Stomach (tissue), 9 donors: ENCODE measurements around the gene C9orf153. TPM values are rescaled to one million over a fixed set of nuclear protein-coding genes. Genes with fewer than 3 reads are reported as not detected.

Experiments used
- DNase-seq, 2 donors: peaks; one replicate each; pipeline versions ENCODE4 v3.0.0 to v3.0.0-alpha.2; 2013 to 2019
- H3K27ac ChIP-seq, 5 donors: fragments of 200-600 bp in 4 of 5; sonication (generic) in 4 of 5; one replicate each; pipeline ENCODE4 v1.5.1; 2013 to 2019; ENCODE audit warnings: mild to moderate bottlenecking in 1 of 5, moderate library complexity in 1 of 5
- H3K27me3 ChIP-seq, 3 donors: fragments of 200-600 bp; sonication (generic); one replicate each; pipeline ENCODE4 v1.5.1; 2017 to 2019; ENCODE audit warnings: mixed run types in 1 of 3
- H3K36me3 ChIP-seq, 4 donors: fragments of 200-600 bp; sonication (generic); 1 replicate in 3 of 4; 2 replicates in 1 of 4; pipeline ENCODE4 v1.5.1; 2016 to 2019
- H3K4me1 ChIP-seq, 4 donors: fragments of 200-600 bp; sonication (generic); one replicate each; pipeline ENCODE4 v1.5.1; 2016 to 2019
- H3K4me3 ChIP-seq, 4 donors: fragments of 200-600 bp; sonication (generic) in 3 of 4; one replicate each; pipeline ENCODE4 v1.5.1; 2016 to 2019; ENCODE audit warnings: mild to moderate bottlenecking in 1 of 4
- H3K9me3 ChIP-seq, 4 donors: fragments of 200-600 bp; sonication (generic); one replicate each; pipeline ENCODE4 v1.5.1; 2016 to 2019
- EP300 ChIP-seq: sonication (generic); formaldehyde crosslinking; IDR thresholded peaks from one replicate; pipeline ENCODE4 v1.6.1; 2017; ENCODE audit warnings: antibody characterized with exemption
- POLR2A ChIP-seq, 4 donors: fragments of 450-650 bp; IDR thresholded peaks; one replicate each; pipeline ENCODE4 v1.6.1; 2016; ENCODE audit warnings: antibody characterized with exemption in 4 of 4, control low read depth in 2 of 4, mild to moderate bottlenecking in 1 of 4, moderate library complexity in 1 of 4
- POLR2AphosphoS5 ChIP-seq, 3 donors: sonication (generic); formaldehyde crosslinking; IDR thresholded peaks; one replicate each; pipeline ENCODE4 v1.6.1; 2016; ENCODE audit warnings: antibody characterized with exemption in 3 of 3
- WGBS, 5 donors: extraction: QIAGEN DNeasy Blood & Tissue Kit in 3 of 5; methylation state at CpG; one replicate each; pipeline versions ENCODE4 v1.1.5 to v1.1.7; 2013 to 2018; 5-methylcytosine and 5-hydroxymethylcytosine counted together
- intact Hi-C: fragments of 100-400 bp; cut with DNase I; formaldehyde crosslinking; loops from one replicate; pipeline ENCODE4 v1.15.1; 2023; ENCODE audit warnings: low total_unique reads
- polyA plus RNA-seq, 3 donors: library from polyadenylated mRNA; stranded (reverse); fragments of 200-250 nt; gene quantifications; one replicate each; pipeline ENCODE4 v1.2.3, GENCODE V29; 2013
- total RNA-seq, 5 donors: library from RNA; depleted of rRNA; stranded (reverse); fragments of >200 nt; gene quantifications; one replicate each; pipeline versions ENCODE4 v1.1.0 to v1.2.3, GENCODE V29; 2014 to 2016
- TF ChIP-seq, protein P1 (sequence below), 7 experiments: fragments of 450-650 bp in 4 of 7; fragments of 200-600 bp in 3 of 7; sonication (generic) in 3 of 7; IDR thresholded peaks; one replicate each; pipeline ENCODE4 v1.5.1; 2016 to 2019; ENCODE audit warnings: antibody characterized with exemption in 7 of 7, control low read depth in 2 of 7, mild to moderate bottlenecking in 1 of 7
- donor health status: healthy with polysubstance abuse.
- donor health status: Bipolar disorder and iron deficiency.
- donor health status: healthy.

The C9orf153 gene
- total and polyA plus RNA-seq, 8 donors, result 0.92 TPM; not detected in 7

DNA sequence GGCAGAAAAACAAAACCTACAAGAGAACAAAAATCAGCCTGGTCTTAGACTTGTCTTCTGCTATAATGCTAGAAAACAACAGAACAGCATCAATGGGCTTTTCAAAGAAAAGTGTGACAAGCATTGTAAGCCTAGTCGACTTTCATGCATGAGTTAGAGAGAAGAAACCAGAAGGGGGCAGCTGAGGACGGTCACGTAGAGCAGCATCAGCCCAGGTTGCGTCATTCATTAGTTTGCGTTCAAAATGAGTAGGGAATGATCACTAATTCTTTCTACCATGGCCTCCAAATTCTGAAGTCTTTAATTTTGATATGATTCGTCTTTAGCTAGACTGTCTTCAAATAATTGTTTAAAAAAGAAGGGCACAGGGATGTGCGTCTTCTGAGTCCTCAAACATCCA is 27.6 kb upstream of the C9orf153 start:
- Histone ChIP-seq H3K27ac (no peak overlapping the region), H3K9me3 (no peaks in the 10 kb centered on the region), H3K4me1 (peaks cover 5 to 9% (median 6%) of the 10 kb centered on the region in 4 donors), H3K4me3 (no peak overlapping the region), H3K36me3 (peaks cover 12 to 36% (median 25%) of the 10 kb centered on the region in 4 donors), H3K27me3 (no peaks in the 10 kb centered on the region)
- DNase-seq, result peak in 1 of 2 donors; percentile 65
- intact Hi-C loops, result no loop called here
- TF ChIP-seq, protein P1, sequence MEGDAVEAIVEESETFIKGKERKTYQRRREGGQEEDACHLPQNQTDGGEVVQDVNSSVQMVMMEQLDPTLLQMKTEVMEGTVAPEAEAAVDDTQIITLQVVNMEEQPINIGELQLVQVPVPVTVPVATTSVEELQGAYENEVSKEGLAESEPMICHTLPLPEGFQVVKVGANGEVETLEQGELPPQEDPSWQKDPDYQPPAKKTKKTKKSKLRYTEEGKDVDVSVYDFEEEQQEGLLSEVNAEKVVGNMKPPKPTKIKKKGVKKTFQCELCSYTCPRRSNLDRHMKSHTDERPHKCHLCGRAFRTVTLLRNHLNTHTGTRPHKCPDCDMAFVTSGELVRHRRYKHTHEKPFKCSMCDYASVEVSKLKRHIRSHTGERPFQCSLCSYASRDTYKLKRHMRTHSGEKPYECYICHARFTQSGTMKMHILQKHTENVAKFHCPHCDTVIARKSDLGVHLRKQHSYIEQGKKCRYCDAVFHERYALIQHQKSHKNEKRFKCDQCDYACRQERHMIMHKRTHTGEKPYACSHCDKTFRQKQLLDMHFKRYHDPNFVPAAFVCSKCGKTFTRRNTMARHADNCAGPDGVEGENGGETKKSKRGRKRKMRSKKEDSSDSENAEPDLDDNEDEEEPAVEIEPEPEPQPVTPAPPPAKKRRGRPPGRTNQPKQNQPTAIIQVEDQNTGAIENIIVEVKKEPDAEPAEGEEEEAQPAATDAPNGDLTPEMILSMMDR (IDR thresholded peaks at IDR 0.05), result no peak
- no peak for TF ChIP-seq EP300
- TF ChIP-seq POLR2AphosphoS5 (IDR thresholded peaks at IDR 0.05), result no peak
- TF ChIP-seq POLR2A (IDR thresholded peaks at IDR 0.05), result no peak
- 55 to 75% (median 66%) methylated on average over 7 of the region's 7 CpGs for WGBS, 5 donors

DNA sequence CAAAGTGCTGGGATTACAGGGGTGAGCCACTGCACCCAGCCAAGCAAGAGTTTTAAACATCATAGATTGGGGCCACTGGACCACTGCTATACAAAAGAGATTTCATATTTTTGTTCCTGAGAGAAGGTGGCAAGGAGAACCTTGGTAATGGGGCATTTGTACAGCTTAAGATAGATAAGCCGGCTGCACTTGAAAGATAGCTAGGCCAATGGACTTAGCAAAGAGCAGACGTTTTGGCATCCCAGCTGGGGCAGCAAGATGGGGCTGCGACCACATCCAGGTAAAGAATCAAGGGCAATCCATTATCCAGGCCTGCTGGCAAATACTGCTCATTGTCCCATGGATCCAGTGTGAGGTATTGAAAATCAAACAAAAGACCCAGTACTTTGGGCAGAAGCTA is 26.8 kb upstream of the C9orf153 start:
- intact Hi-C loops, result no loop called here
- no peak for DNase-seq
- Histone ChIP-seq H3K4me1 (peaks cover 5 to 12% (median 8%) of the 10 kb centered on the region in 4 donors), H3K9me3 (no peaks in the 10 kb centered on the region), H3K36me3 (peaks cover 12 to 29% (median 21%) of the 10 kb centered on the region in 4 donors), H3K4me3 (no peak overlapping the region), H3K27ac (no peak overlapping the region), H3K27me3 (no peaks in the 10 kb centered on the region)
- TF ChIP-seq POLR2AphosphoS5 (IDR thresholded peaks at IDR 0.05) (no peak), POLR2A (IDR thresholded peaks at IDR 0.05) (no peak), EP300 (no peak)
- TF ChIP-seq, protein P1 (IDR thresholded peaks at IDR 0.05), result no peak
- WGBS, 5 donors, result 40 to 67% (median 45%) methylated on average over 3 of the region's 3 CpGs

DNA sequence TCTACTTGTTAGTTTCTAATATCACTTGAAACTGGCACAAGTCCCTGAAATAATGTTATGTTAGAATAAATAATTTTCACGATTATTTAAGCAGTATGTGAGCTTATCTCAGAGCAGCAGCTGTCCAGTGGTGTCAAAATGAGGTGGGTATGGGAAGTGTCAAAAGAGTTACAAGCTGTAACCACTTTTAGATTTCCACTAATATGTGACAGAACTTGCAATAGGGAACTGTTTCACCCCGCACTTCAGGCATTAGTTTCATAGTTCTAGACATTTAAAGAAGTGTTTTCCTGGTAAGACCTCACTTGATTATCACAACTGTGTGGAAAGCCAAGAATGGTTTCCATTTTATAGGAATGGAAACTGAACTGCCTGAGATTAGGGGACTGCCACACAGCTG is 25.8 kb upstream of the C9orf153 start:
- intact Hi-C loops, result no loop called here
- no peak for DNase-seq
- no peaks in the 10 kb centered on the region for H3K27me3 ChIP-seq
- no peak for TF ChIP-seq POLR2AphosphoS5 (IDR thresholded peaks at IDR 0.05)
- TF ChIP-seq, protein P1 (IDR thresholded peaks at IDR 0.05), result no peak
- TF ChIP-seq EP300, result no peak
- no peak for TF ChIP-seq POLR2A (IDR thresholded peaks at IDR 0.05)
- 43 to 54% (median 49%) methylated on average over 2 of the region's 2 CpGs for WGBS, 5 donors
- H3K9me3 ChIP-seq, result no peaks in the 10 kb centered on the region
- no peak overlapping the region for H3K4me3 ChIP-seq
- H3K36me3 ChIP-seq, result peaks cover 9 to 26% (median 19%) of the 10 kb centered on the region in 4 donors
- H3K27ac ChIP-seq, result no peak overlapping the region
- peaks cover 11 to 22% (median 18%) of the 10 kb centered on the region in 4 donors for H3K4me1 ChIP-seq

DNA sequence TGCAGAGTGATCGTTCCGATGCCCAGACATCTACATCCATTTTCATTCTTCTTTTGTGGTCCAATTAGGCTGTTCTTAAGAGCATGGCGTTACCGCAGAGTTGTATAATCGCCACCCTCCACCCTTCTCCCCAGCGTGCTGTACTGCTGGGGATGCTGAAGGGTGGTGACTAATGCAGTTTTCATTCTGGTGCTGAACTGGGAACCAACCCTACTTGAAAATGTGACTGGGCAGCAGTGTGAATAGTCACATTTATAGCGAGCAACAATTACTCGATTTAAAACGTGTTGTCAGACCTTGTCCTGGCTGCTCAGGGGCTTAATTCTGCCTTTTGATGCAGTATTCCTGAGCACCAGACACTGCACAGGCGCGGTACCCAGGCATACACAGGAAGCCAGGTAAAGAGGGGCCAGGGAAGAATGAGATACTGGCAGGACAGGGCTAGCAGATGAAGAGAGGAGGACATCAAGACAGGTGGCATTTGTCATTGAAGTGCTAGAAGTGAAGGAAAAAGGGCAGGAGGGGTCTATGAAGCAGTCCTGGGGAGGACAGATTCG is 23.6 kb upstream of the C9orf153 start:
- peak overlapping the region; percentile 92 to 99 (median 98) for H3K27ac ChIP-seq
- peaks cover 2 to 16% (median 10%) of the 10 kb centered on the region in 4 donors for H3K36me3 ChIP-seq
- intact Hi-C loops, result no loop called here
- TF ChIP-seq POLR2A (IDR thresholded peaks at IDR 0.05), result no peak
- TF ChIP-seq, protein P1 (IDR thresholded peaks at IDR 0.05), result no peak
- no peak for TF ChIP-seq EP300
- no peak for TF ChIP-seq POLR2AphosphoS5 (IDR thresholded peaks at IDR 0.05)
- DNase-seq, result no peak
- WGBS, 5 donors, result 10 to 18% (median 15%) methylated on average over 12 of the region's 12 CpGs
- peak overlapping the region; percentile 66 to 95 (median 89) for H3K4me3 ChIP-seq
- H3K4me1 ChIP-seq, result peaks cover 21 to 44% (median 30%) of the 10 kb centered on the region in 4 donors
- no peaks in the 10 kb centered on the region for H3K9me3 ChIP-seq
- no peaks in the 10 kb centered on the region for H3K27me3 ChIP-seq
